Left lung (tissue), 10 donors: ENCODE measurements around the gene GAREM2. TPM values are rescaled to one million over a fixed set of nuclear protein-coding genes. Genes with fewer than 3 reads are reported as not detected.
A peak's percentile ranks its signal among the peaks of the same experiment; 100 is the strongest.

Experiments
- ATAC-seq: fragments of 200-7000 bp; cut with Tn5 transposase; one replicate; pipeline ENCODE4 v1.9.1; 2020; ENCODE audit warnings: moderate library complexity
- DNase-seq, 4 donors: peaks; one replicate each; pipeline ENCODE4 v3.0.0-alpha.2; 2013 to 2020
- H3K27ac ChIP-seq, 2 donors: fragments of 200-600 bp; sonication (generic) in 1 of 2; one replicate each; pipeline versions ENCODE4 v1.5.0 to v1.8.0; 2020 to 2021
- H3K27me3 ChIP-seq, 2 donors: fragments of 200-600 bp; sonication (generic) in 1 of 2; one replicate each; pipeline versions ENCODE4 v1.5.0 to v1.8.0; 2020 to 2021
- H3K36me3 ChIP-seq, 2 donors: fragments of 200-600 bp; sonication (generic) in 1 of 2; one replicate each; pipeline versions ENCODE4 v1.5.0 to v1.8.0; 2020 to 2021
- H3K4me1 ChIP-seq, 2 donors: fragments of 200-600 bp; one replicate each; pipeline ENCODE4 v1.8.0; 2021
- H3K4me3 ChIP-seq, 2 donors: fragments of 200-600 bp; sonication (generic) in 1 of 2; one replicate each; pipeline versions ENCODE4 v1.5.0 to v1.8.0; 2020 to 2021; ENCODE audit warnings: mild to moderate bottlenecking in 1 of 2
- H3K9me3 ChIP-seq, 2 donors: fragments of 200-600 bp; sonication (generic) in 1 of 2; one replicate each; pipeline versions ENCODE4 v1.5.0 to v1.8.0; 2020 to 2021
- intact Hi-C, 2 donors: fragments of 100-400 bp; cut with DNase I; formaldehyde crosslinking; loops; one replicate each; pipeline versions ENCODE4 v1.11.2 to v1.14.2; 2022
- polyA plus RNA-seq, 6 donors: library from polyadenylated mRNA; unstranded; fragments of 120-200 nt; gene quantifications; one replicate each; pipeline ENCODE4 v1.2.1, GENCODE V29; 2013; ENCODE audit not compliant: insufficient read length in 6 of 6
- total RNA-seq, 2 donors: library from RNA; stranded (reverse); fragmentation: NEBNext Ultra II Directional; extraction: Animal tissue kit (Norgen Biotek cat#: 25700); gene quantifications; one replicate each; pipeline ENCODE4 v1.2.1, GENCODE V29; 2021
- TF ChIP-seq, protein P1 (sequence below), 2 donors: fragments of 200-600 bp; sonication (generic) in 1 of 2; IDR thresholded peaks; one replicate each; pipeline versions ENCODE4 v1.5.0 to v1.8.0; 2021; ENCODE audit warnings: antibody characterized with exemption in 2 of 2
- donor health status: DM: no; HTN: yes; CAD: no.
- donor health status: DM: no; HTN: no; CAD: no.

The GAREM2 gene
- total and polyA plus RNA-seq, 8 donors, result 2.4 to 12.2 (median 7.4) TPM

DNA sequence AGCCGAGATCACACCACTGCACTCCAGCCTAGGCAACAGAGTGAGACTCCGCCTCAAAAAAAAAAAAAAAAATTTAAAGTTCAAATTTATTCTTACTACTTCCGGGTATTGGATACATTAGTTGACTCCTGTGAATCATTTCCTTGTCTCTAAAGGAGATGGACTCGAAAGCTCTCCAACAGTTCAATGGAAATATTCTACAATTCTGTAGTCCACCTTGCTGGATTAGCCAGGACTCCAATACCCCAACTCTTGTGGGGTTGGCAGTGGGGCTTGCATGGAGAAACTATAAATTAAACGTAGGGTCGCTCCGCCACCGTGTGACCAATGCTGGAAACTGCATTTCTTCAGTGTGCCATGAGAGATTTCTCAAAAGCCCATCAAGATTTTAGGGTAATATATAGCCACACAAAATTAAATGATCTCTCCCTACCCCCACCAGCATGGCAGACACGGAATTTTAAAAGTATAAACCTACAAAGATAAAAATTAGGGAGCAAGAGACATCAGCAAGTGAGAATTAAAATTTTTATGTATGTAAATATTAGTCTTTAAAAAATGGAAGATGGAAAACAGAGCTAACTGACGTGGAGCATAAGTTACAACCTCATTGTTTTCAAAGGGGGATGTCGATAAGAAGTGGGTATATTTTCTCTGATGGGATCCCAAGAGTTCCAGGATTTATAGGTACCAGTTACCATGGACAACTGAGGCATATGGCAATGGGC, 27.8 kb upstream of the GAREM2 start:
- Histone ChIP-seq H3K27ac (no peak overlapping the region), H3K27me3 (peaks cover 0 to 27% of the 10 kb centered on the region in 2 donors), H3K36me3 (no peaks in the 10 kb centered on the region), H3K9me3 (no peaks in the 10 kb centered on the region), H3K4me3 (no peak overlapping the region), H3K4me1 (peaks cover 0 to 19% of the 10 kb centered on the region in 2 donors)
- DNase-seq (peak in 3 of 4 donors; percentile 47 to 64 (median 49)), ATAC-seq (peak; percentile 90)
- intact Hi-C loops, result loop anchor here in 1 of 2 donors (5.0 to 10.0 kb wide), 2 partner anchors 148 to 190 kb away; no protein-coding TSS in a partner anchor
- TF ChIP-seq, protein P1, sequence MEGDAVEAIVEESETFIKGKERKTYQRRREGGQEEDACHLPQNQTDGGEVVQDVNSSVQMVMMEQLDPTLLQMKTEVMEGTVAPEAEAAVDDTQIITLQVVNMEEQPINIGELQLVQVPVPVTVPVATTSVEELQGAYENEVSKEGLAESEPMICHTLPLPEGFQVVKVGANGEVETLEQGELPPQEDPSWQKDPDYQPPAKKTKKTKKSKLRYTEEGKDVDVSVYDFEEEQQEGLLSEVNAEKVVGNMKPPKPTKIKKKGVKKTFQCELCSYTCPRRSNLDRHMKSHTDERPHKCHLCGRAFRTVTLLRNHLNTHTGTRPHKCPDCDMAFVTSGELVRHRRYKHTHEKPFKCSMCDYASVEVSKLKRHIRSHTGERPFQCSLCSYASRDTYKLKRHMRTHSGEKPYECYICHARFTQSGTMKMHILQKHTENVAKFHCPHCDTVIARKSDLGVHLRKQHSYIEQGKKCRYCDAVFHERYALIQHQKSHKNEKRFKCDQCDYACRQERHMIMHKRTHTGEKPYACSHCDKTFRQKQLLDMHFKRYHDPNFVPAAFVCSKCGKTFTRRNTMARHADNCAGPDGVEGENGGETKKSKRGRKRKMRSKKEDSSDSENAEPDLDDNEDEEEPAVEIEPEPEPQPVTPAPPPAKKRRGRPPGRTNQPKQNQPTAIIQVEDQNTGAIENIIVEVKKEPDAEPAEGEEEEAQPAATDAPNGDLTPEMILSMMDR (IDR thresholded peaks at IDR 0.05), result peak; percentile 53 to 70

DNA sequence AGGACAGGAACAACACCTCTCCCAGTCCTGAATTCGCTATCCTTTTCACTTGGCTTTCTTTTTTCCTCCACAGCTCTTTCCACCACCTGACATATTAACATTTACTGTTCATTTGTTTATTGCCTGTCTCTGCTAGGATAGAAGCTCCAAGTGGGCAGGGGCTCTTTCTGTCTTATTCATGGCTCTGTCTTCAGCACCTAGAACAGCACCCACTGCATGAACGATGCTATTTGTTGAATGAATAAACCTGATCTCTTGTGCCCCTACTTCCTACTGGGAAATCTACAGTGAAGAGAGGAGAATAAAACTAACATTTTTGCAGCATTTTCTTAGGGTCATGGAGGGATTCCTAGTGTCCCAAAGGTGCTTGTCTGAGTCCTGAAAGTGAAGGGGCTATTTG, 24.4 kb upstream of the GAREM2 start:
- Histone ChIP-seq H3K9me3 (no peaks in the 10 kb centered on the region), H3K4me3 (no peak overlapping the region), H3K36me3 (no peaks in the 10 kb centered on the region), H3K27ac (no peak overlapping the region), H3K27me3 (peaks cover 0 to 38% of the 10 kb centered on the region in 2 donors), H3K4me1 (peaks cover 0 to 19% of the 10 kb centered on the region in 2 donors)
- DNase-seq (no peak), ATAC-seq (no peak)
- TF ChIP-seq, protein P1 (IDR thresholded peaks at IDR 0.05), result no peak
- intact Hi-C loops, result loop anchor here in 1 of 2 donors (5.0 to 10.0 kb wide), 2 partner anchors 151 to 194 kb away; no protein-coding TSS in a partner anchor

DNA sequence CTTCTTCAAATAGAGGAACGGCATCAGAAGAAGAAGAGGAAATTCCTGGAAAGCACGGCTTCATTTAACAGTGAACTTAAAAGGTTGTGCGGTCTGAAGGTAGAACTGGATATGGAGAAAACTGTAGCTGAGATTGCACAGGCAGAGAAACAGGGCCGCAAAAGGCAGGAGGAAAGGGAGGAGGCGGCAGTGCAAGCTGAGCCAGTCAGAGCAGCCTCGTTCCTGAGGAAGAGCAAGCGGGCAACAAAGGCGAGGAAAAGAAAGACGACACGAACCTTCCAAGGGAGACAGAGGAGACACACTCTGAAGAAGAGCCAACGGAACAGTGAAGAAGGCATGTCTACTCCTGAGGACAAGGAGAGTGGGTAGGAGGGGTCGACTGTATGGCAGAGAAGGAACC, 22.6 kb upstream of the GAREM2 start:
- ATAC-seq, result no peak
- intact Hi-C loops, result no loop called here

DNA sequence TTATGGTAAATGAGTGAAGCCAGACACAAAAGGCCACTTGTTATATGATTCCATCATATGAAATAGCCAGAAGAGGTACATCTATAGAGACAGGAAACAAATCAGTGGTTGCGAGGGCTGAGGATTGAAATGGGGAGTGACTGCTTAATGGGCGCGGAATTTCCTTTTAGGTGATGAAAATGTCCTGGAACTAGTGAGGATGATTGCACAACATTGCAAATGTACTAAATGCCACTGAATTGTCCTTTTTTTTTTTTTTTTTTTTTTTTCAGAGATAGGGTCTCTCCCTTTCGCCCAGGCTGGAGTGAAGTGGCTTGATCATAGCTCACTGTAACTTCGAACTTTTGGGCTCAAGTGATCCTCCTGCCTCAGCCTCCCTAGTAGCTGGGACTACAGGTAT, 15.3 kb upstream of the GAREM2 start:
- TF ChIP-seq, protein P1 (IDR thresholded peaks at IDR 0.05), result no peak
- DNase-seq (no peak), ATAC-seq (no peak)
- H3K4me1 ChIP-seq, result no peaks in the 10 kb centered on the region
- H3K27ac ChIP-seq, result no peak overlapping the region
- H3K36me3 ChIP-seq, result no peaks in the 10 kb centered on the region
- intact Hi-C loops, result no loop called here
- peaks cover 0 to 6% of the 10 kb centered on the region in 2 donors for H3K9me3 ChIP-seq
- H3K27me3 ChIP-seq, result no peaks in the 10 kb centered on the region
- no peak overlapping the region for H3K4me3 ChIP-seq

More for the DNA sequence above, 22.6 kb upstream of the GAREM2 start:
- DNase-seq, result no peak
- no peaks in the 10 kb centered on the region for H3K36me3 ChIP-seq
- peaks cover 0 to 38% of the 10 kb centered on the region in 2 donors for H3K27me3 ChIP-seq
- peaks cover 0 to 6% of the 10 kb centered on the region in 2 donors for H3K9me3 ChIP-seq
- peaks cover 0 to 2% of the 10 kb centered on the region in 2 donors for H3K4me1 ChIP-seq
- H3K27ac ChIP-seq, result no peak overlapping the region
- no peak overlapping the region for H3K4me3 ChIP-seq
- TF ChIP-seq, protein P1 (IDR thresholded peaks at IDR 0.05), result no peak

DNA sequence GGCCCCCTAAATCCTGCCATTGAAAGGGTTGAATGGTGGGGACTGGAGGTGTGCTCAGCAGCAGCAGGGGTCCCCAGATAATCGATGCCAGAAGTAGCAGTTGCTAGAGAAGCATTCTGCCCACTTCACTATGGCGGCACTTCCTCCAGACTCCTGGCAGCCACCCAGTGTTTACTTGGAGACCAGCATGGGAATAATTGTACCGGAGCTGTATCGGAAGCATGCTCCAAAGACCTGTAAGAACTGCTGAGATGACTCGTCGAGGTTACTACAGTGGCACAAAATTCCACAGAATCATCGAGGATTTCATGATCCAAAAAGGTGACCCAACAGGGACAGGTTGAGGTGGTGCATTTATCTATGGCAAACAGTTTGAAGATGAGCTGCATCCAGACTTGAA, 11.0 kb upstream of the GAREM2 start:
- DNase-seq (no peak), ATAC-seq (no peak)
- no peaks in the 10 kb centered on the region for H3K27me3 ChIP-seq
- no peaks in the 10 kb centered on the region for H3K9me3 ChIP-seq
- no peaks in the 10 kb centered on the region for H3K36me3 ChIP-seq
- no peak overlapping the region for H3K4me3 ChIP-seq
- intact Hi-C loops, result no loop called here
- TF ChIP-seq, protein P1 (IDR thresholded peaks at IDR 0.05), result no peak
- H3K4me1 ChIP-seq, result no peaks in the 10 kb centered on the region
- H3K27ac ChIP-seq, result no peak overlapping the region
